Cardiac muscle cell (in vitro differentiated cells and primary cell): ENCODE measurements around the gene RAB39A. TPM values are rescaled to one million over a fixed set of nuclear protein-coding genes. Genes with fewer than 3 reads are reported as not detected.

ENCODE experiments used
- DNase-seq, 2 donors: peaks; one replicate each; pipeline versions ENCODE4 v3.0.0 to v3.0.0-alpha.2; 2010 to 2017; ENCODE audit warnings: low read depth in 1 of 2, low spot score in 1 of 2
- H3K27ac ChIP-seq: fragments of 200-600 bp; sonication (generic); 2 replicates; pipeline ENCODE4 v1.5.1; 2016
- H3K27me3 ChIP-seq: fragments of 200-600 bp; sonication (generic); 2 replicates; pipeline ENCODE4 v1.6.0; 2016; ENCODE audit warnings: control low read depth
- H3K36me3 ChIP-seq: fragments of 200-600 bp; sonication (generic); 2 replicates; pipeline ENCODE4 v1.5.1; 2016; ENCODE audit warnings: control low read depth
- H3K4me1 ChIP-seq: fragments of 200-600 bp; sonication (generic); 2 replicates; pipeline ENCODE4 v1.8.1; 2017; ENCODE audit warnings: low read depth, mild to moderate bottlenecking, mixed run types
- H3K4me3 ChIP-seq: fragments of 200-600 bp; sonication (generic); 2 replicates; pipeline ENCODE4 v1.5.1; 2016; ENCODE audit warnings: mild to moderate bottlenecking
- H3K9me3 ChIP-seq: fragments of 200-600 bp; sonication (generic); 2 replicates; pipeline ENCODE4 v1.5.1; 2017; ENCODE audit warnings: low read depth, mild to moderate bottlenecking, control low read depth
- CTCF ChIP-seq: IDR thresholded peaks from 2 replicates; pipeline ENCODE4 v1.5.1; 2012; ENCODE audit warnings: low read depth, mild to moderate bottlenecking, low read length
- polyA plus RNA-seq: library from polyadenylated mRNA; unstranded; fragments of >200 nt; fragmentation: Nextera tagmentation; extraction: Ambion mirVana; gene quantifications from 2 replicates; pipeline ENCODE4 v1.2.1, GENCODE V29; 2016
- total RNA-seq: library from RNA; depleted of rRNA; stranded (reverse); fragments of >200 nt; gene quantifications from 2 replicates; pipeline ENCODE4 v1.2.3, GENCODE V29; 2016

Gene RAB39A
- total and polyA plus RNA-seq, 2 experiments from 2014 or later = 0.24 TPM; not detected in 1

- H3K27ac ChIP-seq = no peak overlapping the region
- DNase-seq = no peak
- H3K27me3 ChIP-seq = no peaks in the 10 kb centered on the region
- no peaks in the 10 kb centered on the region for H3K4me1 ChIP-seq
- no peak for TF ChIP-seq CTCF
- no peaks in the 10 kb centered on the region for H3K36me3 ChIP-seq
- H3K9me3 ChIP-seq = no peaks in the 10 kb centered on the region
- no peak overlapping the region for H3K4me3 ChIP-seq
These were observed 25.2 kb downstream of the RAB39A start for GRCh38 chr11:107953446-107953845.

- Histone ChIP-seq H3K27ac (no peak overlapping the region), H3K9me3 (no peaks in the 10 kb centered on the region), H3K27me3 (no peaks in the 10 kb centered on the region), H3K36me3 (no peaks in the 10 kb centered on the region), H3K4me1 (no peaks in the 10 kb centered on the region), H3K4me3 (no peak overlapping the region)
- no peak for TF ChIP-seq CTCF
- no peak for DNase-seq
These were observed 28.3 kb downstream of the RAB39A start for GRCh38 chr11:107956543-107956942.

GRCh38 chr11:107957109-107957588 is 28.9 kb downstream of the RAB39A start:
- no peak overlapping the region for H3K27ac ChIP-seq
- no peaks in the 10 kb centered on the region for H3K36me3 ChIP-seq
- no peak overlapping the region for H3K4me3 ChIP-seq
- H3K4me1 ChIP-seq = no peaks in the 10 kb centered on the region
- peak in 1 of 2 donors; percentile 23 for DNase-seq
- no peak for TF ChIP-seq CTCF
- no peaks in the 10 kb centered on the region for H3K27me3 ChIP-seq
- H3K9me3 ChIP-seq = no peaks in the 10 kb centered on the region

- TF ChIP-seq CTCF = no peak
These were observed 33.2 kb downstream of the RAB39A start for GRCh38 chr11:107961480-107961879.

GRCh38 chr11:107962181-107962580 is 33.9 kb downstream of the RAB39A start:
- Histone ChIP-seq H3K9me3 (no peaks in the 10 kb centered on the region), H3K27me3 (no peaks in the 10 kb centered on the region), H3K27ac (no peak overlapping the region), H3K4me3 (no peak overlapping the region), H3K4me1 (no peaks in the 10 kb centered on the region), H3K36me3 (no peaks in the 10 kb centered on the region)
- no peak for TF ChIP-seq CTCF
- DNase-seq = peak in 1 of 2 donors; percentile 1

More at GRCh38 chr11:107961480-107961879, 33.2 kb downstream of the RAB39A start:
- Histone ChIP-seq H3K27ac (no peak overlapping the region), H3K36me3 (no peaks in the 10 kb centered on the region), H3K27me3 (no peaks in the 10 kb centered on the region), H3K4me1 (no peaks in the 10 kb centered on the region), H3K4me3 (no peak overlapping the region), H3K9me3 (no peaks in the 10 kb centered on the region)
- DNase-seq = no peak

GRCh38 chr11:107963091-107963490 is 34.8 kb downstream of the RAB39A start:
- Histone ChIP-seq H3K9me3 (no peaks in the 10 kb centered on the region), H3K4me3 (no peak overlapping the region), H3K27me3 (no peaks in the 10 kb centered on the region), H3K36me3 (no peaks in the 10 kb centered on the region), H3K27ac (no peak overlapping the region), H3K4me1 (no peaks in the 10 kb centered on the region)
- TF ChIP-seq CTCF = no peak
- DNase-seq = no peak
